Dedifferentiated amniotic fluid mesenchymal stem cell (primary cell): ENCODE measurements around the gene DBH.

ENCODE experiments used
- DNase-seq: peaks from one replicate; pipeline ENCODE4 v3.0.0-alpha.2; 2016; ENCODE audit errors: extremely low spot score

Gene DBH

DNA sequence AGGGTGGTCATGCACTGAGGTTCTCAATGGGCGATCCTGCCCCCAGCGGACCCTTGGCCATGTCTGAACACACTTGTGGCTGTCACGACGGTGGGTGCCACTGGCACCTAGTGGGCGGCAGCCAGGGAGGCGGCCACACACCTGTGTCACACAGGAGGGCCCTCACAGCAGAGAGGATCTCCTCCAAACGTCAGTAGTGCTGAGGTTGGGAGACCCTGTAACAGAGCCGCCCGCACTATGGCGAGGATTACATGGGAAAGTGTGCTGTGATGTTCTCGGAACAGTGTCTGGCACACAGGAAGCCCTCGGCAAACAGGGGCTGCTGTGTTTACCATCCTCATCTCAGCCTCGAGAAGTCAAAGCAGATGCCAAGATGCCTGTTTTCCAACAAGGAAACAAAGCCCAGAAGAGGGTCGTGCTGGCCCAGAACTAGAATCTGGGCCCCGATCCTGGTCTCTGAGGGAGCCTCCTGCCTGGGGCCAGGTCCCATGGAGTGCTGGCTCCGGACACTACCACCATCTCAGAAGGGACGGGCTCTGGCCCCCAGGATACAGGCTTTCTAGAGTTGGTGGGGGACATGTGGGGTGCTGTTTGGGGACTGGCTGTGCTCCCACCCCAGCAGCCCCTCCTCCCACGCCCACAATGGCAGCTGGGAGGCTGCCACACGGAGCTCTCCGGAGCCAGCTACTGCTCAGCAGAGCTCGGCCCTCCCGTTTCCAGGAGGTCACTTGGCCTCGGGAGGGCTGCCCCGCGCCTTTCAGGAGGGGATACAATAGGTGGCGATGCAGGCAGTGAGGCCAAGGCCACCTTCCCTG, 48.2 kb downstream of the DBH start:
- DNase-seq: no peak

DNA sequence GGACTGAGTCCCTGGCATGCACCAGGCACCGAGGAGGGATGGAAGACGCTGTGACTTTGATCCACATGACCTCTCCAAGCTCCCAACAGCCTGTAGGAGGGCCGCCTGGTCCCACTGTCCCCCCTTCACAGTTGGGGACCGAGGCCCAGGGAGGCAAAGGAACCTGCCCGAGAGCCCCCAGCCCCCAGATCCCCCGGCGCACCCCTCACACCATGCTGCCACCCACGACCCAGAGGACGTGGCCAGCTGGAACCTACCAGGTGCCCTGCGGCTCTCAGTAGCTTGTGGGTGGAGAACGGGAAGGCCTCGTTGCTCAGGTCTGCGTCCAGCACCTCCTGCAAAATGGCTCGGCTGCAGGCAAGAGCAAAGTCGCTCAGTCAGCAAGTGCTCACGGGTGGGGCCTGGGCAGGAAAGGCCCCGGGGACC, 48.8 kb downstream of the DBH start:
- no peak for DNase-seq

DNA sequence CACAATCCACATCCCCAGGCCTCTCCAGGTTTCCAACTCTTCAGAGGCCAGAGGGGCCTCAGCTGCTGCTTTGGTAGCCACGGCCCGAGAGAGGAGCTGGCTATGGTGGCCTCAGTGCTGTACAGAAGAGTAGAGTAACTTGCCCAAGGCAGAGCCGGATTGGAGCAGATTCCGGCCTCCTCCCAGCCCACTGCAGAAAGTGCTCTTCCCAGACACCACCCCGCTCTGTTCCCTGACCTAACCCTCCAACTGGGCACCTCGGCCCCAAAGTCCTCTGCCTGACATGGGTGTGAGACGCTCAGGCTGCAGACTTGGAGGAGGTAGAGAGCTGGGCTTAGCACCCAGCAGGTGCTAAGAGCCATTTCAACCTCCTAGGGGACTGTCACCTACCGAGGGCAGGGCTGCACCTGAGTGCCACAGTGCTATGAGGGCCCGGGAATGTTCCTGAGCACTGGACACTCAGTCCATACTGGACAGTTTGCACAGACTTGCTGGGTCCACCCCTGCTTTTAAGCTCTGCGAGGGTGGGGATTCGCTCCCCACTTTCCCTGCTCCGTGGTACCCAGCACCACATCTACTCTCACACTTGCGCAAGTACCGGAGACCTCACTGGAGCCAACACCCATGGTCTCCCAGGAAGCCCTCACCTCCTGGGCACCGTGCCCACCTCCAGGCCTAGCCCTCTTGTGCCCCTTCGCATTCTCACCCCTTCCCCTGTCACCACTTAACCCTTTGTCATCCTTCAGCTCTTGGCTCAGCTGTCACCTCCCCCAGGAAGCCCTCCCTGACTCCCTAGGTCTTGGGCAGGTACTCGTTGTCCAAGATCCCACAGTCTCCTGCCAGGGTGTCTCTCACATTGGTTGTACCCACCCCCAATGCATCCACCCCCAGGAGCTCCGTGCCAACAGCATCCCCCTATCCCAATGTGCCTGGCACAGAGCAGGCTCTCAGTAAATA, 49.8 kb downstream of the DBH start:
- no peak for DNase-seq

DNA sequence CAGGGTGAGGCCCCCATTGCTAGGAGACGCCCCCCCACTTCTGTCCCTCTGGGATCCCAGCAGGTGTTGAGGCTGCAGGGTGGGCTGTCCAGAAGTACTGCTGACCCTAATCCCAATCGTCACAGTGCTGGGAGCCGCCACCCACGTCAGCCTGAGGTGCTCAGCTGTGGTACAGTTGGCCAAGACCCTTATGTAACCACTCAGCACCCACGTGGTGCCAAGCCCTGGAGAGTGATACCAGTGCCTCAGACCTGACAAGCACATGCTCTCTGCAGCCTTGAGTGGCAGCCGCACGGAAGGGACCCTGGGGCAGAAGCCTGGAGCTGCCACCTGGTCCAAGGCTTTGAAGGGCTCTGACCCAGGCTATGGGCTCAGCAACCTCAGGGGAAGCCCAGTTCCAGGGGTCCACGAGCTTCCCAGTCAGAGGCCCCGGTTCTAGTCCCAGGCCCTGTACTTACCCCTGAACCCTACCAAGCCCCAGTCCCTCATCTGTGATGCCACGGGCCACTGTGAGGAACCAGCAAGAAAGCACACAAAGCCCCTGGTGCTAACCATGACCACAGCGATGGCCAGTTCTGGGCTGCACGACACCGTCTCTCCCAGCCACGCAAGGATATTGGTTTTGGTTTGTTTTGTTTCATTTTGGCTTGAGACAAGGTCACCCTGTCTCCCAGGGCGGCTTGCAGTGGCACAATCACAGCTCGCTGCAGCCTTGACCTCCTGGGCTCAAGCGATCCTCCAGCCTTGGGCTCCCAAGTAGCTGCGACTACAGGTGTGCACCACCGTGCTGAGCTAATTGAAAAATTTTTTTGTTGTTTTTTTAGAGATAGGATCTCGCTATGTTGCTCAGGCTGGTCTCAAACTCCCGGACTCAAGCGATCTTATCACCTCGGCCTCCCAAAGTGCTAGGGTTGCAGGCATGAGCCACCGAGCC, 50.7 kb downstream of the DBH start:
- no peak for DNase-seq

DNA sequence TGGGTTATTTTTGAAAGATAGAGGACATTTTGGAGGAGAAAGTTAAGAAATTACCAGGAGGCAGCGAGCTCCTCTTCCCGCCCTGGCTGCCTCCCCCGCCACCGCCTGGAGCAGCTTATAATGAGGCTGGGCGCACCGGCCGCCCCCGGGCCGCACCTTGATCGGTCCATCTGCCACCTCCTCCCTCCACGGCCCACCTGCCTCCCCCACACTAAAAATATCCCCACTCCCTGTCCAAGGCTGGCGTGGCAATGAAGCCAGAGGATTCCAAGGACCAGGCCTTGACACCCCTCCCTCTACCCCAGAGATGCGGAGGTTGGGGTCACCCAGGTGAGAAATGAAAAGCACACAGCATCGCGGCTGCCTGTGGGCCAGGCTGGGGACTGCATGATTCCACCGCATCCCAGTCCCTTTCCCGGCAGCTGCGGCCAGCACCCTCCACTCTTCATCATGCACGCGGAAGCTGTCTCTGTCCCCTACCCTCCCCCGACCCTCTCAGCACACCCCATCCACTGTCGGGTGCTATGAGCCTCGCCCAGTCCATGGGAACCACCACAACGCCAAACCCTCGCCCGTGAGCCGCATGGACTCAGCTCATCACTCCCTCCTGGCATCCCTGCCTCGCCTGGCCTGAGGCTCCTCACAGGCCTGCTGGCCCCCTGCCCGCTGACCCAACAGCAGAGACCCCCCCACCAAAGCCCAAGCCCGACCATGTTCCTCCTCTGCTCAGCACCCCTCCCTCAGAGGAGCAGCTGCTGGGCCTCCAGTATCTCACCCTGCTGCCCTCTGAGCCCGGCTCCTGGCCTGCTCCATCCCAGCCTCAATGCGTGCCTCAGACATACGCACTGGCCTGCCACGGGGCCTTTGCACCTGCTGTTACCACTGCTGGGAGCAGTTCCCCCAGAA, 51.9 kb downstream of the DBH start:
- DNase-seq: no peak

DNA sequence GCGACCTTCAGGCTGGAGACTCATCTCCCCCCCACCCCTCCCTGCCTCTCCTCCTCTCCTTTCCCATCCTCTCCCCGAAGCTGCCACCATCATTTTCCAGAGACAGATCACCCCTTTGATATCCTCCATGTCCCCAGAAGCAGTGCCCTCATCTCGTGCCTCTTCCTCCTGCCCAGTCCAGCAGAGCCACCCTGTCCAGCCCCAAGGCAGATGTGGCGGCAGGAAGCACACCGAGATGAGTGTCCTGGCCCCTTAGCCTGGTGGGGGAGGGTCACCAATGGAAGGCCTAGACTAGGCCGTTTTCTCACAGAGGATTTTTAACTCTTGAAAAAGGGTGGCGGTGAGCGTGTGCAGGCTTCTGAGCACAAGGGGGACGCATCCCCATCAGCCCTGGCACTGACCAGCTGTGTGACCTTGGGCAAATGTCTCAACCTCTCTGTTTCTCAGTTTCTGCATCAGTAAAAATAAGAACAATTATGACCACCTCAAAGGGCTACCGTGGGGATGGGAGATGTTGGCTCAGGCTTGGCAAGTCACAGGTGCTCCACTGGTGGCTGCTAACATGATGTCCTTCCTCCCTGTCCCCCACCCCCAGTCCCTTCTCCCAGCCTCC, 53.1 kb downstream of the DBH start:
- DNase-seq: no peak

DNA sequence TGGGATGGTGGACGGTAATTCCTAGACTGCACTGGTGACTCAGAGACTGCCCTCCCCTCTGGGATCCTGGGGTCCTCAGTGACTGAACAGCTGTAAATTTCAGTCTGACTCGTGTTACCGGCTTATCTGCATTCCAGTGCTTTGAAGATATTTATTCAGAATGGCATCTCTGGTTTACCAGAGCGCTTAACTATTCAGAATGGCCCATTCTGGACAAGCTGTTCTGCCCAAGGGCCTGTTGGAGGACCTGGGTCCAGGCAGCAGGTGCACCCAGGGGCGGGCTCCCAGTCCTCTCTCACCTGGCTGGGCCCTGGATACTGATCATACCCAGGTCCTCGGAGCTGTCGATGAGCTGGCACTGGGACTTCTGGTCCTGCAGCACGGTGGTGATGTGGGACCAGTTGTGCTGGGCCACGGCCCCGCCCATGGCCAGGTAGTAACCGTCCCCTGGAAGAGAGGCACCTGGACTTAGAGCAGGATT, 54.0 kb downstream of the DBH start:
- DNase-seq: no peak

DNA sequence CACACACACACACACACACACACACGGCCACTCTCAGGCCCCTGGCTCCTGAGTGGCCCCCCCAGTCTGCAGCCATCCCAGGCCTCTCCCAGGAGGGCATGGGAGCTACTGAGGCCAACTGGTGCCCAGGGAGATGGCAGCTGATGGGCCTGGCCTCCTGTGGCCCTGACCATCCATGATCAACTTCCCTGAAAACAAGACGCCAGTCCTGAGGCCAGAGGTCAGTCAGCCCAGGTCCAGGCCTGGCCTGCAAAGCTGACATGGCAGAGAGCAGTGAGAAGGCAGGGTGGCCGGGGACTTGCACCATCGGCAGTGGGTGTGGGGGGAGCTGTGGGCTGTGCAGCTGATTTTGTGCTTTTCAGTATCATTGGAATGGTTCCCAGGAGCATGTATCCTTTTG, 55.0 kb downstream of the DBH start:
- DNase-seq: no peak

DNA sequence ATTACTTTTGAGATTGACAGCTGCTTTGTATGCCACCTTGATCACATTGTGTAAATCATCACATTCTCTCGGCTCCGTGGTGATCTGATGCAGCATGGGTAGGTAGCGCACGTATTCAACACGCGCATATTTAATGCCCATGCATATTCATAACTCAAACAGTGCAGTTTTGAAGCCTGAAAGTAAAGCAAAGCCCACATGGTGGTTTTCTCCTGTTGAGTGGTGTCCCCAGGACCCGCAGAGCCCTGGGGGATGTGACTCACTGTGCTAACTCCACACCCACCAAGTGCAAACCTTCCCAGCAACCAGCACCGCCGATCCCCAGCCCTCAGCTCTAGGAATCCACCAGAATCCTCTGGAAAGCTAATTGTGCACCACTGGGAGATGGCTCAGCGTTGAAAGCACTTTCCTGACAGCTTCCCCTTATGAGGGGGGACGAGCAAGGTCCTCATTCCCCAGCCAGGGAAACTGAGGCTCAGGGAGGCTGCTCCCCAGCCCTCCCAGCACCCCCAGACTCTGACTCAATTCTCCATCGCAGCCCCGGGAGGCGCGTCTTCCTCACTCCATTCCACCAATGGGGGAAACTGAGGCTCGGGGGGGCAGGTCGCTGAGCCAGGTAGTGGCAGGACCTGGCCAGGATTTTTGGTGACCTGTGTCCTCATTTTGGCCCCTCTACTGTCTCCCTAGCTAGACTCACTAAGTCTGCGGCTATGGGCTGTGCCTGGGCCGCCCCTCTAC, 55.6 kb downstream of the DBH start:
- DNase-seq: no peak

DNA sequence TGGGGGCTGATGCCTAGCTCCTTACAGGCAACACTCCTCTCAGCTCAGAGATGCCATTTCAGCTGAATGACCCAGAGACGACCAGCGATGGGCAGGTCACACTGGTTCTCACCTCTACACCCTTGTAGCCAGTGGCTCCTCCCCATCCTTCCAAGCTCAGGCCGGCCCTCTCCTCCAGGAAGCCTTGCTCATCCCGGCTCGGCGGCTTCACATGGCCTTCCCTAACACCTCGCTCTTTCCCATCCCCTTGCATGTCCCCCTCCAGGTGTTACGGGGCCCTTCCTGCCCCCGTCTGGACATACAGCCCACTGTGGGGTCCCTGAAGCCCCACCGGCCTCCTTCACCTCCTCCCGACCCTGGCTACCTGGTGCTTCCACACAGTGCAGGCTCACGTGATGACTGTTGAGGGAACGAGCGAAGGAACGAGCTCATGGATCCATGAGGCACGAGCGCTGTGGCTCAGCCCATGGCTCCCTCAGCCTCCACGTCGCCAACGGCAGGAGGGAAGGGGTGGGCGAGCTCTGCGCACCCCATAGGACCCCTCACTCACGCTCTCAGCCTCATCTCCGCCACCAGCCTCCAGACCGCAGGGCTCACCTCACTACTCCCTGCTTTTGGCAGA, 56.3 kb downstream of the DBH start:
- DNase-seq: no peak

DNA sequence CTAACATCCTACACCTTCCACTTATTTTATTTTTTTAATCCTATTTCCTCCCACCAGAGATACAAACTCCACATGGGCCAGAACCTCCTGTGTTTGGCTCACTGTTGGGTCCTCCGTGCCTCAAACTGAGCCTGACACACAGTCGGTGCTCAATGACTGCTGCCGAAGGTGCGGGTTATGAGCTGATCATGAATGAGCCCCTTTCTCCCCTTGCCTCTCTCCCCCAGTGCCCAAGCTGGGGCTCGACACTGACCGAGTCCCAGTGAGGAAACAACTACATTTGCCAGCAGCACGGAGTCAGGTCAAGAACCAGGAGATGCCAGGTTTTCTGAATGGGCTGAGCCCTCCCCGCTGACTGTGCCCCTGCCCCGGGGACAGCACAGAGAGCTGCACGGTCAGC, 57.0 kb downstream of the DBH start:
- DNase-seq: no peak

DNA sequence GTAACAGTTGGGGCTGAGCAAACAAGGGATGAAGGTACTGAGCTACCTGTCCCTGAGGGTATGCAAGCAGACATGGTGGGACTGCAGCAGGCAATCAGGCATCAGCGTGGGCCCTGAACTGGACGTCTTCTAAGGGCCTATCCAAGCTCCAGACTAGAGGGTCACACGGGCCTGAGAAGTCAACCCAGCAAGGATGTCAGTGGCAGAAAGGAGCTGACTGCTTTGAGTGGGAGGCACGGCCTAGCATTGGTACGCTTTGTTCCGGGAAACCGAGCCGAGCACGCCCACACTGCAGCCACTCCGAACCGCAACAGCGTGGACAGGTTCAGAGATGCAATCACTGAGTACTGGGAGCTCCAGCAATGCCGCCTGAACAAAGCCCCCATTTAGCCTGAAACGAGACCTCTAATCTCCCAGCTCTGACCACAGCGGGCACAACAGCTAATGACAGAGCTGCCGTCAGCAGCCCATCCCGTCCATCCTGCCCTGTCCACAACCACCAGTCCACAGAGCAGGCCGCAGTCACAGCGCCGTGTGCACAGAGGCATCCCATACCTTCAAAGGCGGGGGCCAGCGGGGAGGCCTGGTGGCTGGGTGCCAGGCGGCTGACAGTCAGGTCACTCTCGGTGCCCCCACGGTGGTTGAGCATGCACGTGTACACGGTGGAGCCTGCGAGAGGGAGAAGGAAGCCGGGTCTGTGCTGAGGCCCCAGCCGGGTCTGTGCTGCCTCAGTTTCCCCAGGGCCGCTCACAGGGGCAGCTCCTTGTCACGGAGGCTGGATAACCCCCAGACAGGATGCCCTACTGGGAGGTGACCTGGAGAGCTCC, 57.8 kb downstream of the DBH start:
- DNase-seq: no peak

DNA sequence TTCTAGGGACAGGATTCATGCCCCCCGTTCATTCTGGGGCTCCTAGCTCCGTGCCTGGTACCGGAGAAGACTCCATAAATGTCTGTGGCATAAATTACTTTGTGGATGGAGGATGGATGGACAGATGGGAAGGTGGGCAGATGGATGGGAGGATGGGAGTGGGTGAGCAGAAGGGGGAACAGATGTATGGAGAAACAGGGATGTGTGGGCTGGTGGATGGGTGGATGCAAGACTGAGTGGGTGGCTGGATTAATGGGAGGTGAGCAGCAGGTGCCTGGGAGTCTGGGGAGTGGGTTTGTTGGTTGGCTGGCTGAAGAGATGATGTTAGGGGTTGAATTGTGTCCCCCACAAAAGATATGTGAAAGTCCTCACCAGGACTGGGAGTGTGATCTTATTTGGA, 58.5 kb downstream of the DBH start:
- DNase-seq: no peak

DNA sequence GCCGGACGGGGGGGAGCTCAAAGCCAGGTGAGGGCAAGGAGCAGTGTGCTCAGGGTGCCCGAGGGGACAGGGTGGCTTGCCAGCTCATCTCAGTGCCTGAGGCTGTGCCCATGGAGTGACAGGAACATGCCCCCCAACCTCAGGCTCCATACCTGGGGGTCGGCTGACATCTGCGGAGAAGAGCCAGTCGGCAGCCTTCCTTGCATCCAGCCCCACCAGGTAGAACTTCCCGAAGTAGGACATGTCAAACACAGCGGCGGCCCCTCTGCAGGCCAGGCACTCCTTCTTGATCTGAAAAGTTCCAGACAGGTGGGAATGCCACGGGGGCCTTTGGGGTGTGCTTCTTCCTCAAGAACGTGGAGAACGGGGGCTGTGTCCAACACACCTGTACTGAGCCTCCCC, 59.9 kb downstream of the DBH start:
- DNase-seq: no peak

DNA sequence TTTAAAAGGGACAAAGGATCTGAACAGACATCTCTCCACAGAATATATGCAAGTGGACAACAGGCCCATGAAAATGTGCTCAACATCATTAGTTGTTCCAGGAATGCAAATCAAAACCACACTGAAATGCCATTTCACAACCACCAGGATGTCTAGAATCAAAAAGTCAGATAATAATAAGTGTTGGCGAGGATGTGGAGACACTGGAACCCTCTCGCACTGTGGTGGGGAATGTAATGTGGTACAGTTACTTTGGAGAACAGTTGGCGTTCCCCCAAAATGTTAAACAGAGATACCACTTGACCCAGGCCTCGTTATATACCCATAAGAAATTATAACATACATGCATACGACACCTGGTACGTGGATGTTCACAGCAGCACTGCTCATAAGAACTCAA, 63.4 kb downstream of the DBH start:
- no peak for DNase-seq

DNA sequence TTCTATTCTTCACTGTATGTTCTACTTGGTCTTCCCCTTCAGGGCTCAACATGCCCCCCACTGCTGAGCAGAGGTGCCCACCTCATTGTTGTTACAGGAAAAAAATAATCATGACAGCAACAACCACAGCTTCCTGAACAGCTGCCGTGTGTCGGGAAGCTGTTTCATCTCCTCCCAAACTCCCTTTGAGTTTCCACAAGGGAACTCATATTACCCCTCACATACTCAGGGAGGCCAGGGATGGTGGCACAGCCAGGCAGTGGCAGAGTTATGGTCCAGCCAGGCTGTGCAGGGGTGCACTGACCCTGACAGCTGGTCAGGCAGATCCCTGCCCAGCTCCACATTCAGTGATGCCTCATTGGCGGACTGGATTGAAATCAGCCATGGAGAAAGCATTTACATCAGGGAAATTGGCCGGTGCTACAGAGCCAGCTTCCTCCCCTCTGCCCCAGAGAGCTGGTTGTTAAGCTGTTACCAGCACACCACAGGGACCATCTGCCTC, 64.7 kb downstream of the DBH start:
- no peak for DNase-seq

DNA sequence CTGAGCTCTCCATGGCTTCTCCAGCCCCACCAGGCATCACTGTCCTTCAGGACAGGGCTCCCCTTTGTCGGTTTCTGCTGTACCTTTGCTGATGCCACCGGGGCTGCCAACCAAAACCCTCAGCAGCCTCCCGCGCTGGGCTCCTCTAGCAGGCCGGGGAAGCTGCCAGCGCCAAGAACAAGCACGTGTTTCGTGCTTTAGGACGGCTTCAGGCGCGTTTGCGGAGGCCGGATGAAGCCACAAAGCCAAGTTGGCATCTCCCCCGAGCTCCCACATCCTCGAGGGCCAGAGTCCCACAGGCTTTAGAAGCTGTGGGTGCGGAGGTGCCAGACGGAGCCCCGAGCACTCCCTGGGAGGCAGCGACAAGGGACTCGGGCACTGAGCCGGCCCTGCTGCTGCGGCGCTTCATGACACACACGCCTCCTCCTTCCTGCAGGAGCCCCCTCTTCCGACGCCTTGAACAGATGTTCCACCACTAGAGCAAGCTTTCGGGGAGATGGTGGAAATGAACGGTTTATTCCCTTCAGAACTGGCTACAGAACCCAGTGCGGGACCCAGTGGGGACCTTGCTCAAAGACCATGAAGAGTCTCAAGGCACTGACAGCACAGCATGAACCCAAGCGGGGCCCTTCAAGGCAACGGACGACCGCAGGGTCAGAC, 65.3 kb downstream of the DBH start:
- DNase-seq: no peak
